GM23338 (cell line): ENCODE measurements around the gene MYPOP.

Experiments
- CREB1 ChIP-seq: fragments of 250-450 bp; sonication (Bioruptor Pico); IDR thresholded peaks from 2 replicates; pipeline ENCODE4 v1.5.0; 2020; ENCODE audit warnings: low read depth, mild to moderate bottlenecking, moderate library complexity
- CTCF ChIP-seq, 2 experiments: fragments of 200-600 bp in 1 of 2; sonication (generic) in 1 of 2; conservative IDR thresholded peaks; 2 replicates each; pipeline versions ENCODE4 v1.5.1 to v1.6.1; 2016 to 2017; ENCODE audit warnings: antibody characterized with exemption in 2 of 2, low read depth in 2 of 2, mild to moderate bottlenecking in 2 of 2, moderate library complexity in 1 of 2
- ETS1 ChIP-seq: IDR thresholded peaks from 2 replicates; pipeline ENCODE4 v1.6.1; 2016; ENCODE audit warnings: antibody characterized with exemption
- EZH2 ChIP-seq: fragments of 200-600 bp; sonication (generic); IDR thresholded peaks from one replicate; pipeline ENCODE4 v1.8.0; 2017; ENCODE audit warnings: antibody characterized with exemption, mild to moderate bottlenecking, low read depth; ENCODE audit not compliant: unreplicated experiment
- EZH2phosphoT487 ChIP-seq: fragments of 200-600 bp; sonication (generic); IDR thresholded peaks from one replicate; pipeline ENCODE4 v1.8.1; 2018; ENCODE audit warnings: antibody characterized with exemption; ENCODE audit not compliant: unreplicated experiment
- JUNB ChIP-seq: IDR thresholded peaks from one replicate; pipeline ENCODE4 v1.6.1; 2016; ENCODE audit warnings: antibody characterized with exemption; ENCODE audit not compliant: unreplicated experiment
- POLR2AphosphoS5 ChIP-seq: IDR thresholded peaks from 2 replicates; pipeline ENCODE4 v1.6.1; 2016; ENCODE audit warnings: antibody characterized with exemption, low read depth
- REST ChIP-seq: IDR thresholded peaks from one replicate; pipeline ENCODE4 v1.6.1; 2018; ENCODE audit warnings: antibody characterized with exemption; ENCODE audit not compliant: unreplicated experiment
- STAT1 ChIP-seq: IDR thresholded peaks from one replicate; pipeline ENCODE4 v1.6.1; 2016; ENCODE audit warnings: antibody characterized with exemption; ENCODE audit not compliant: unreplicated experiment

DNA sequence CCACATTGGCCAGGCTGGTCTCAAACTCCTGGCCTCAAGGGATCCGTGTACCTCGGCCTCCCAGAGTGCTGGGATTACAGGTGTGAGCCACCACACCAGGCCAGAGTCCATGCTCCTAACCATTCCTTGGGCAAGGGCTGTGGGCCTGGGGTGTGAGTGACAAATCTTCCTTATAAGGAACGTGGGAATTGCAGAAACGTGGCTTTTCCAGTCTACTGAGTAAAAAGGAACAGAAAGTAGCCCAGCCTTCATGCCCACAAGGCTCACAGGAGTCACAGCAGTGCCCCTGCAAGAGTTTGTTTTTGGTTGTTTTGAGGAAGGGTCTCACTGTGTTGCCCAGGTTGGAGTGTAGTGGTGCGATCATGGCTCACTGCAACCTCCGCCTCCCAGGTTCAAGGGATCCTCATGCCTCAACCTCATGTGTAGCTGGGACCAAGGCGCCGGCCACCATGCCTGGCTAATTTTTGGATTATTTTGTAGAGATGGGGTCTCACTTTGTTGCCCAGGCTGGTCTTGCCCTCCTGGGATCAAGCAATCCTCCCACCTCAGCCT is 5.1 kb downstream of the MYPOP start:
- TF ChIP-seq EZH2 (no peak), CTCF (conservative IDR thresholded peaks at IDR 0.05; ENCODE audit: low read depth in 2 of 2) (no peak), CREB1 (no peak), EZH2phosphoT487 (no peak), ETS1 (no peak), POLR2AphosphoS5 (no peak), REST (no peak), JUNB (no peak), STAT1 (no peak)
